Activated T-helper 17 cell treated with anti-CD3 and anti-CD28 coated beads, Interleukin-2, amount 50 U/mL, for 72 hours (primary cell): ENCODE measurements around the gene TKT. TPM values are rescaled to one million over a fixed set of nuclear protein-coding genes. Genes with fewer than 3 reads are reported as not detected.

Experiments used
- ATAC-seq: fragments of 150-1000 bp; cut with Tn5 transposase; replicated peaks from 2 replicates; pipeline ENCODE4 v1.10.0; 2021; ENCODE audit warnings: mild to moderate bottlenecking, moderate library complexity
- H3K27ac Mint-ChIP-seq: one replicate; pipeline ENCODE4 v1.8.0; 2022; ENCODE audit warnings: mixed read lengths
- H3K27me3 Mint-ChIP-seq: one replicate; pipeline ENCODE4 v1.8.0; 2022; ENCODE audit warnings: mixed read lengths
- H3K36me3 Mint-ChIP-seq: one replicate; pipeline ENCODE4 v1.8.0; 2022; ENCODE audit warnings: low read depth, mild to moderate bottlenecking, mixed read lengths
- H3K4me1 Mint-ChIP-seq: one replicate; pipeline ENCODE4 v1.8.0; 2022; ENCODE audit warnings: mixed read lengths
- H3K4me3 Mint-ChIP-seq: one replicate; pipeline ENCODE4 v1.8.0; 2022; ENCODE audit warnings: mild to moderate bottlenecking, mixed read lengths
- H3K9me3 Mint-ChIP-seq: one replicate; pipeline ENCODE4 v1.8.0; 2022; ENCODE audit warnings: mixed read lengths
- total RNA-seq, 2 donors: library from RNA; stranded (reverse); gene quantifications; one replicate each; pipeline ENCODE4 v1.2.3, GENCODE V29; 2022

TKT gene
- total RNA-seq, 2 donors from 2014 or later, result 150 to 296 TPM

GRCh38 chr3:53195066-53195450 is 60.8 kb downstream of the TKT start:
- no peak for ATAC-seq
- Mint-ChIP-seq H3K27me3 (no peaks in the 10 kb centered on the region), H3K27ac (peak overlapping the region; percentile 56), H3K4me3 (peak overlapping the region; percentile 33), H3K4me1 (peaks cover 6% of the 10 kb centered on the region), H3K9me3 (no peaks in the 10 kb centered on the region), H3K36me3 (peaks cover 29% of the 10 kb centered on the region)

- H3K27me3 Mint-ChIP-seq, result no peaks in the 10 kb centered on the region
- H3K4me1 Mint-ChIP-seq, result peaks cover 6% of the 10 kb centered on the region
- no peak for ATAC-seq
- no peaks in the 10 kb centered on the region for H3K9me3 Mint-ChIP-seq
- H3K36me3 Mint-ChIP-seq, result peaks cover 33% of the 10 kb centered on the region
- H3K27ac Mint-ChIP-seq, result no peak overlapping the region
- H3K4me3 Mint-ChIP-seq, result no peak overlapping the region
Observed at GRCh38 chr3:53194210-53195065, 61.4 kb downstream of the TKT start.

GRCh38 chr3:53193466-53194209 is 62.2 kb downstream of the TKT start:
- no peak for ATAC-seq
- Mint-ChIP-seq H3K36me3 (peaks cover 33% of the 10 kb centered on the region), H3K9me3 (no peaks in the 10 kb centered on the region), H3K4me1 (peaks cover 6% of the 10 kb centered on the region), H3K4me3 (no peak overlapping the region), H3K27ac (no peak overlapping the region), H3K27me3 (no peaks in the 10 kb centered on the region)

GRCh38 chr3:53192608-53193007 is 63.2 kb downstream of the TKT start:
- peaks cover 36% of the 10 kb centered on the region for H3K36me3 Mint-ChIP-seq

GRCh38 chr3:53191836-53192480 is 63.9 kb downstream of the TKT start:
- Mint-ChIP-seq H3K36me3 (peaks cover 43% of the 10 kb centered on the region), H3K27me3 (no peaks in the 10 kb centered on the region), H3K27ac (no peak overlapping the region), H3K4me3 (no peak overlapping the region), H3K9me3 (no peaks in the 10 kb centered on the region), H3K4me1 (peaks cover 6% of the 10 kb centered on the region)
- ATAC-seq, result no peak

More at GRCh38 chr3:53192608-53193007, 63.2 kb downstream of the TKT start:
- Mint-ChIP-seq H3K9me3 (no peaks in the 10 kb centered on the region), H3K4me1 (peaks cover 6% of the 10 kb centered on the region), H3K4me3 (no peak overlapping the region), H3K27me3 (no peaks in the 10 kb centered on the region), H3K27ac (no peak overlapping the region)
- ATAC-seq, result no peak

GRCh38 chr3:53190659-53191058 is 65.2 kb downstream of the TKT start:
- Mint-ChIP-seq H3K36me3 (peaks cover 54% of the 10 kb centered on the region), H3K27ac (no peak overlapping the region), H3K4me3 (no peak overlapping the region), H3K27me3 (no peaks in the 10 kb centered on the region), H3K4me1 (peaks cover 6% of the 10 kb centered on the region), H3K9me3 (no peaks in the 10 kb centered on the region)
- ATAC-seq, result no peak

- Mint-ChIP-seq H3K4me3 (no peak overlapping the region), H3K4me1 (no peaks in the 10 kb centered on the region), H3K27ac (no peak overlapping the region), H3K27me3 (no peaks in the 10 kb centered on the region), H3K9me3 (no peaks in the 10 kb centered on the region), H3K36me3 (peaks cover 68% of the 10 kb centered on the region)
- ATAC-seq, result no peak
Observed at GRCh38 chr3:53189276-53189675, 66.5 kb downstream of the TKT start.

- H3K9me3 Mint-ChIP-seq, result no peaks in the 10 kb centered on the region
- no peaks in the 10 kb centered on the region for H3K27me3 Mint-ChIP-seq
Observed at GRCh38 chr3:53188720-53189119, 67.1 kb downstream of the TKT start.

GRCh38 chr3:53188136-53188685 is 67.6 kb downstream of the TKT start:
- Mint-ChIP-seq H3K4me1 (no peaks in the 10 kb centered on the region), H3K27me3 (no peaks in the 10 kb centered on the region), H3K27ac (no peak overlapping the region), H3K36me3 (peaks cover 75% of the 10 kb centered on the region), H3K4me3 (no peak overlapping the region), H3K9me3 (no peaks in the 10 kb centered on the region)
- no peak for ATAC-seq

More at GRCh38 chr3:53188720-53189119, 67.1 kb downstream of the TKT start:
- Mint-ChIP-seq H3K4me1 (no peaks in the 10 kb centered on the region), H3K27ac (no peak overlapping the region), H3K36me3 (peaks cover 73% of the 10 kb centered on the region), H3K4me3 (no peak overlapping the region)
- ATAC-seq, result no peak

- Mint-ChIP-seq H3K27ac (no peak overlapping the region), H3K36me3 (peaks cover 75% of the 10 kb centered on the region), H3K4me3 (no peak overlapping the region), H3K27me3 (no peaks in the 10 kb centered on the region), H3K4me1 (no peaks in the 10 kb centered on the region), H3K9me3 (no peaks in the 10 kb centered on the region)
- ATAC-seq, result no peak
Observed at GRCh38 chr3:53187430-53187829, 68.4 kb downstream of the TKT start.

- no peaks in the 10 kb centered on the region for H3K27me3 Mint-ChIP-seq
- H3K4me1 Mint-ChIP-seq, result no peaks in the 10 kb centered on the region
- ATAC-seq, result no peak
- no peak overlapping the region for H3K4me3 Mint-ChIP-seq
- peaks cover 75% of the 10 kb centered on the region for H3K36me3 Mint-ChIP-seq
- no peaks in the 10 kb centered on the region for H3K9me3 Mint-ChIP-seq
- no peak overlapping the region for H3K27ac Mint-ChIP-seq
Observed at GRCh38 chr3:53186726-53187125, 69.1 kb downstream of the TKT start.

- Mint-ChIP-seq H3K9me3 (no peaks in the 10 kb centered on the region), H3K4me3 (no peak overlapping the region), H3K27me3 (no peaks in the 10 kb centered on the region), H3K27ac (no peak overlapping the region), H3K4me1 (no peaks in the 10 kb centered on the region), H3K36me3 (peaks cover 78% of the 10 kb centered on the region)
- ATAC-seq, result no peak
Observed at GRCh38 chr3:53185761-53186465, 69.9 kb downstream of the TKT start.

- Mint-ChIP-seq H3K9me3 (no peaks in the 10 kb centered on the region), H3K36me3 (peaks cover 74% of the 10 kb centered on the region), H3K4me3 (no peak overlapping the region), H3K27me3 (no peaks in the 10 kb centered on the region), H3K27ac (no peak overlapping the region), H3K4me1 (no peaks in the 10 kb centered on the region)
- ATAC-seq, result no peak
Observed at GRCh38 chr3:53184701-53185100, 71.1 kb downstream of the TKT start.

- no peaks in the 10 kb centered on the region for H3K9me3 Mint-ChIP-seq
- no peak for ATAC-seq
- no peaks in the 10 kb centered on the region for H3K27me3 Mint-ChIP-seq
- H3K27ac Mint-ChIP-seq, result no peak overlapping the region
- no peaks in the 10 kb centered on the region for H3K4me1 Mint-ChIP-seq
- H3K4me3 Mint-ChIP-seq, result no peak overlapping the region
- H3K36me3 Mint-ChIP-seq, result peaks cover 85% of the 10 kb centered on the region
Observed at GRCh38 chr3:53183514-53183913, 72.3 kb downstream of the TKT start.
